Measurements from ENCODE around the gene MRGPRG.
A peak's percentile ranks its signal among the peaks of the same experiment; 100 is the strongest.

Gene MRGPRG

DNA sequence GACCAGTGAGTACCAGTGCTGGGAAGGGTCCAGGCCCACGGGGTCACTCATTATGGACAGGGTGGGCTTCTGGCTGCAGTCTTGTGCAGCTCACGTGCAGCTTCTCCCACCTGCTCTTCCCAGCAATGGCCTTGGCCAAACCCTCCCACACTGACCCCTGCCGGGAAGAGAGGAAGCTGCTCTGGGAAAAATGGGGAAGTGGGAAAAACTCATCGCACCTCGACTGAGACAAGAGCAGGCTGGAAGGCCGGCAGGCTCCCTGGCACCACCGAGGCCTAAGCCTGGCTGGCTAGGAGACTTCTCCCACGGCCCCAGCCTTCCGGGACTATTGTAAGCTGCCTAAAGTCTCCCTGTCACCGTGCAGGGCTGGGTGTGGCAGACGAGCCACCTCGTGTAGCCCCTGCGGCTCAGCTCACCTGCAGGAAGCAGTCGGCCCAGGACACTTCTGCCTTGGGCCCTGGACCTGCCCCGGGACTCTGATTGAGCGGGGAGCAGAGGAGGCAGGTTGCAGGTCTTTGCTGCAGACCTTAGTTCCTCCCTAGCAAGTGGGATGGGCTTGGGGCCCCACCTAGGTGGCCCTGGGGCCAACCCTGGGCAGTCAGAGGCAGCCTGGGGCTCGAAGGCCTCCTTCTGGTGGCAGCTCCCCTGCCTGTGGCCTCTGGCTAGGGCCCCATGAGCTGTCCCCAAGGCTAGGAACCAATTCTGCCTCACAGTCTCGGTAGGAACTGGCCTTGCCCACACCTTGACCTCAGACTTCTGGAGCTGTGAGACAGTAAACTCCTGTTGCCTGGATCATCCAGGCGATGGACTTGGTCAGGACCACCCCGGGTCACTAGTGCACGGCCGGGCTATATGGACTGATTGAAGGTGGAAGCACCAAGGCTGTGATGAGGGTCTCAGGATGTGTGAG is 23.1 kb downstream of the MRGPRG start:
- DNase-seq (ENCODE audit: low read depth, low spot score) = no peak

DNA sequence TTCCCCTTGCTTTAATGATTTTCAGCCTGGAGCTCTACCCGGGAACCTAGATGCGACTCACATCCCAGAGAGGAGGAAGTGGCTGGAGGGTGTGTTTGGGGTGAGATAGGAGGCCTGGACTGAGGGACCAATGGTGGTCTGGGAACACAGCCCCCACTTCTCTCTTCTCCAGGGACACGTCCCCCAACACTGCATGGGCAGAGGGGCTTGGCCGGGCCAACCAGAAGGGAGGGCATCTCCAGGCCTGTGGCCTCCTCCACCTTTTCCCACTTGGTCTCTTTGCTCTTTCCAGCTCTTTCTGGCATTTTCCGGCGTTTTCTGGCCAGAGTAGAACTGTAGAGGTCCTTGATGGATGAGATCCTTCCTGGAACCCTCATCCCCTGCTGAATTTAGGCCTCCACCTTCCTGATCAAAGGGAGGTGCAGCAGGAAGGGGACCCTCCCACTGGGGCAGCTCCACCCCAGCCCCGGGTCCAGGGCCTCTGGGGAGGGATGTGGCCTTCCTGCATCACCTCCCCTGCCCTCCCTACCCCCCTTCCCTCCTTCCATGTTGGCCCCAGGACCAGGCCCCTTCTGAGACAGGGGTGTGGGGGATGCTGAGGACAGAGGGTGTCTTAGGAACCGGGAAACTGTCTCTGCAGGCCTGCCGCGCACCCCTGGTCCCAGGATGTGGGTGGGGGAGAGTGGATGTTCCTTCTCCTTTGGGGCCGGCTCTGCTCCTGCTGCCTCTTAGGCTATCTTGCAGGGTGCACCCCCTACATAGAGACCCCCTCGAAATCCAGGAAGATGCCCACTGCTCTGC is 24.4 kb downstream of the MRGPRG start:
- no peak for DNase-seq (ENCODE audit: low read depth, low spot score)

DNA sequence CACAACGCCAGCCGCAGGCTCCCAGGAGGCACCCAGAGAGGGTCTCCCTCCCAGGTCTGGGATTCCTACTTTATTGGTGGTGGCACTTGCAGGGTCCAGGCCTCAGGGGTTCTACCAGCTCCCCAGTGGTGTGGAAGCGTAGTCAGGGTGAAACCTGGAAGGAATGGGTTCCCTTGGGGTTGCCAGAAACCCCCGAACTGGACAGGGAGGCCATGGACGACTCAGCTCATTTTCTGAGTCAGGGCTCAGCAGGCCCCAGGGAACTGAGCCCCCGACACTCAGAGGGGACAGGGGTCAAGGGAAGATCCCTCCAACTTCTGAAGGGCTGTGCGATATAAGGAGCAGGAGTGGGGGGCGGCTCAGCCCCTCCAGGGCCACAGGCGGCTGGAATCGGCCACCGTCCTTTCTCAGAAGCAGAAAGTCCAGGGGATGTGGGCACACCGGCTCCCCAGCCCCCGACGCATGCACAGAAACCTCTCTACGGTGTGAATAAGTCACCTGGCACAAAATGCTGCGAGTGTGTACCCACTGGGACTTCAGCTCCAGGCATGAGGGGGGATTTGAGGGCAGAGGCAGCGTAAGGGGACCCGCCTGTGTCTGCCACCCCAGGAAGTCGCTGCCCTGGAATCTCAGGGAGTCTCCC is 25.1 kb downstream of the MRGPRG start:
- DNase-seq (ENCODE audit: low read depth, low spot score) = no peak

DNA sequence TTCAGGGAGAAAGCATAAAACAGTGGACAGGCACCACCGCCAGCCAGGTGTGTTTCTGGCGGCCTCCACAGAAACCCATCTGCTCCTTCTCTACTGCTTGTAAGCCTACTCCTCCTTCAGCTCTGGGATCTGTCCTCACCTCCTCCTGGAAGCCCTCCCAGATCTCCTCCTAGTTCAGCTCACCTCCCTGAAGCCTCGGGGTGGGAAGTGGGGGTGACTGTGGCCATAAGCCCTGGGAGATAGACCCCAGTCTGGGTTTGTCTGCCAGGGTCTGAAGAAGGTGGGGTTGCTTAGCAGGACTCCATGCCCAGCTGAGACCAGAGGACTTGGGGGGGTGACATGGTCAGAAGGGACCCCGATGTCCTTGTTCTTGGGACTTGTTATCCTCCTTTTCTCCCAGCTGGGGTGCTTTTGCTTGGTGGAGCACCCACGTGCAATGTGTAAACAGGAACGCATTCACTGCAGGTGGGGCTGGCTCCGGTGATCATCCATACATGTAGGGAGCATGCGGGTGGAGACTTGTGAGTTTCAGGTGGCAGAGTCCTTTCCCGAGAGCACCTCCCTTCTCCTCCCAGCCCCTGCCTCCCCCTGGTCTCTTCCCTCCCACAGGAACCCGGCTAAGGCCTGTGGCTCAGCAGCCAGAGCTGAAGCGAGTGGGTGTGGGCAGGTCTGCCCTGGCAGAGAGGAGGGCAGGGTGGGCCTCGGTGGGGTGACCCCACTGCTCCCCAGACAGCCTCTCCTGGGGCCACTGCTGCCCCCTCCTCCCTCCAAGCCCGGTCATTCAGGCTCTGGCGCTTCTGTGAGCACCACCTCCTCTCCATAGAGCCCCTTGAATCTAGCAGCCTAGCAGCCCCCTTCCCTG is 25.9 kb downstream of the MRGPRG start:
- no peak for DNase-seq (ENCODE audit: low read depth, low spot score)

DNA sequence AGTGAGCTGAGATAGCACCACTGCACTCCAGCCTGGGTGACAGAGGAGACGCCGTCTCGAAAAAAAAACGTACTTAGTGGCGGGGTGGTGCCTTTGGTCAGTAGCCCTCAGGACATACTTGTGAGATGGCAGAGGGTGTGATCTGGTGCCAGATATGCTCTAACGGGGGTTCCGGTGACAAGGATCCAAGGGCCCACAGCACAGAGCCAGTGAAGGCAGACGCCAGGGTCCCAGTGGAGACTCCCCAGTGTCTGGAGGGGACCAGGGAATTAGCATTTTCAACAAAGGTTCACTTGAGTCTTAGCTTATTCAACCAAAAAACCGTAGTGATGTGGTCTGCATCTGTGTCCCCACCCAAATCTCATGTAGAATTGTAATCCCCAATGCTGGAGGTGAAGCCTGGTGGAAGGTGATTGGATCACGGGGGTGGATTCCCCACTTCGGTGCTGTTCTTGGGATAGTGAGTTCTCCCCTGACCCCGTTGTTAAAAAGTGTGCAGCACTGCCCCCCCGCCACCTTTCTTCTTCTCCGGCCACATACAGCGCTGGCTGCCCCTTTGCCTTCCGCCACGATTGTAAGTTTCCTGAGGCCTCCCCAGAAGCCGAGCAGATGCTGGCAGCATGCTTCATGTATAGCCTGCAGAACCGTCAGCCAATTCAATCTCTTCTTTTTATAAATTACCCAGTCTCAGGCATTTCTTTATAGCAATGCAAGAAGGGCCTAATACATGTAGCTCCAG is 26.9 kb downstream of the MRGPRG start:
- no peak for DNase-seq (ENCODE audit: low read depth, low spot score)

DNA sequence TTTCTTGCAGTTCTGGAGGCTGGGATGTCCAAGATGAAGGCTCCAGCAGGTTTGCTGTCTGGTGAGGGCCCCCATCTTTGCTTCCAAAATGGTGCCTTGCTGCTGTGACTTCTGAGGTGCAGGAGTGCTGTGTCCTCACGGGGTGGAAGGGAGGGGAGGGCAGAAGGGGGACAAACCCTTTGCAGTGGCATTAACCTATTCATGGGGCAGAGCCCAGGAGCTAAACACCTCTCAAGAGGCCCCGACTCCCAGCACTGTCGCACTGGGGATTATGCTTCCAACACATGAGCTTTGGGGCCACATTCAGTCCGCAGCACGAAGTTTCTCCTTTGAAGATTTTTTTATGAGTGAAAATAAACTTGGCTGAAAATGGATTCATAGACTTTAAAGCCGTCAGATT is 28.0 kb downstream of the MRGPRG start:
- DNase-seq (ENCODE audit: low read depth, low spot score) = no peak

DNA sequence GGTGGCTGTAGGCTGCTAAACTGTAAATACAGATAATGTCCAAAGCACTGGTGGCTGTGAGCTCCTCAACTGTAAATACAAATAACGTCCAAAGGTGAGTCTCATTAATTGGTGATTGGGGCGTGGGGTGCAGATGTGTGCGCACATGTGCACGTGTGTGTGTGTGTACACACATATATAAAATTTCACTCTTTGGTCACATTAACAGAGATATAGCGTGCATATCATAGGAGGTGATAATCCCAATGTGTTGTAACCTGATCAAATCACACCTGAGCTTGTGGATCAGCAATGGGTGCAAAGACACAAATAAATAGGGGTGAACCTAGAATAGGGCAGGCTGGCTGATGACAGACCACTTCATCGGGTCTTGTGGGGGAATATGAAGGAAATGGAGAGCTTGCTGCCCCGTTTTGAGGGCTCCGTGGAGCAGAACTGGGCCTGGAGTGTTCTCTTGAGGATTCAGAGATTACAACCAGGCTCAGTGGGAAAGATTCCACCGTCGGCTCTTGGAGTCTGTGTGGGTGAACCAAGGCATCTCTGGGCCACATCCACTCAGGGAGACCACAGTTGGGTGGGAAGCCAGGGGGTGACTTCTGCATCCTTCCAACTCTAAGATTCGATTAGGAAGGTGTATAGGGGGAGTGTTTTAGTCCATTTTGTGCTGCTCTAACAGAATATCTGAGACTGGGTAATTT is 28.6 kb downstream of the MRGPRG start:
- no peak for DNase-seq (ENCODE audit: low read depth, low spot score)

DNA sequence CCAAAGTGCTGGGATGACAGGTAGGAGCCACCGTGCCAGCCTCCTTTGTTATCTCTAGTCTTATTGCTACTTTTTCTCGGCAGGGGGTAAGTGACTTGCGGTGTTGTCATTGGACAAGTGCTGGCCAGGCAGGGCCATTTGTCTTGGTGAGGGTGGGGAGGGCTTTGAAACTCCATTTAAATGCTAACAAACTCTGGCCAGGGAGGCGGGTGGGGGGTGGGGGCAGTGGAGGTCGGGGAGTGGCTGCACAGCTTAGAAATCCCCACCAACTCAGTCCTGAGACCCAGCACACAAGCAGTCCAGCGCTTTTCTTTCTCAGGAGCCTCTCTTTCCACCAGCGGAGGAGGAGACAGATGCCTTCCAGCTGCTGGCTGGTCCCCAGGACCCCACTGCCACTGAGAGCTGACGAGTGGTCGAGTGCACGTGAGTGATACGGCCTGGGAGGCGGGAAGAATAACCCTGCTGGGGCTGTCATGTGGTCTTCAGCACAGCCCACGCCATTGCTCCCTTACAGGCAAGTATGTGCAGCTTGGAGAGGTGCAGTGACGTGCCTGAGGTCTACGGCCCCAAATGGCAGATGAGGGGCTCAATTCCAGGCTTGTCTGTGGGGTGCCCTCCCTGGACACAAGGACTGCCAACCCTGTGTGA is 29.3 kb downstream of the MRGPRG start:
- DNase-seq (ENCODE audit: low read depth, low spot score) = peak; percentile 76

DNA sequence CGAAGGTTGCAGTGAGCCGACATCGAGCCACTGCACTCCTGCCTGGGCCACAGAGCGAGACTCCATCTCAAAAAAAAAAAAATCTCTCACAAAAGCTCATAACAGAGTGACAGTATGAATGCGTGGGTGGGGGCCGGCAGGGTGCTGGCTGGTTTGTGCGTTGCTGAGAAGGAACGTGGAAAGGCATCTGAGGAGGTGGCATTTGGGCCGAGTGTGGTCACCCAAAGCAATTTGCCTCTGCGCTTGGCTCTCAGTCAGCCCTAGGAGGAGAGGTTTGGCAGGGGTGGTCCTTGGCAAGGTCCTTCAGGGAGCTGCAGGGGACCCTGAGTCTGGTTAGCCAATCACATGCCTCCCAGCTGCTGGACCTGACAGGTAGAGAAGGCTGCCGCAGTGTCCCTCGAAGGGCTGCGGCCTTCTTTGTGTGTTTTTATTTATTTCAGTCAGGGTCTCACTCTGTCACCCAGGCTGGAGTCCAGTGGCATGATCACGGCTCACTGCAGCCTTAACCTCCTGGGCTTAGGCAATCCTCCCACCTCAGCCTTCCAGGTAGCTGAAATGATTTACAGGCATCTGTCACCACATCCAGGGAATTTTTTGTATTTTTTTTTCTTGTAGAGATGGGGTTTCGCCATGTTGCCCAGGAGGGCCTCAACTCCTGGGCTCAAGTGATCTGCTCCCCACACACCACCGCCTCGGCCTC is 30.0 kb downstream of the MRGPRG start:
- no peak for DNase-seq (ENCODE audit: low read depth, low spot score)

DNA sequence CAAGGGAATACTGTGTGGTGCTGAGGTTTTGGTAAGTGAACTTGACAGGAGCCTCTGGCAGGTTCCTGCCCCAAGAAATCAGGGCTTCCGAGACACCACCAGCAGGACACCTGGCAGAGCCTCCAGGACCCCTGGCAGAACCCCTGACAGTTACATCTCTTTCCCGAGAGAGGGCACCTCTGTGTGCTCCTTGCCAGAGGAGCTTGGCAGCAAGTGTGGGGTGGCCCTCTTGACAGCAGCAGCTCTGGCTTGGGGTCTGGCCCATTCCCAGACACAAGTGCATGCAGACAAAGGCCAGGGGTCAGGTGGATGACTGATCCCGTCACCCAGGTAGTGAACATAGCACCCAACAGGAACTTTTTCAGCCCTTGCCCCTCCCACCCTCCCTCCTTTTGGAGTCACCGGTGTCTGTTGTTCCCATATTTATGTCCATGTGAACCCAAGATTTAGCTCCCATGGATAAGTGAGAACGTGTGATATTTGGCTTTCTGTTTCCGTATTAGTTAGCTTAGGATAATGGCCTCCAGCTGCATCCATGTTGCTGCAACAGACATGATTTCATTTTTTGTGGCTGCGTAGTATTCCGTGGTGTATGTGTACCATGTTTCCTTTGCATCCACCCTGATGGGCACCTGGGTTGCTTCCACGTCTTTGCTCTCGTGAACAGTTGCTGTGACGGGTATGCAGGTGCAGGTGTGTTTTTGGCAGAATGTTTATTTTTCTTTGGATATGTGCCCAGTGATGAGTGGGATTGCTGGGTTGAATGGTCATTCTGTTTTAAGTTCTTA is 32.3 kb downstream of the MRGPRG start:
- DNase-seq (ENCODE audit: low read depth, low spot score) = no peak

DNA sequence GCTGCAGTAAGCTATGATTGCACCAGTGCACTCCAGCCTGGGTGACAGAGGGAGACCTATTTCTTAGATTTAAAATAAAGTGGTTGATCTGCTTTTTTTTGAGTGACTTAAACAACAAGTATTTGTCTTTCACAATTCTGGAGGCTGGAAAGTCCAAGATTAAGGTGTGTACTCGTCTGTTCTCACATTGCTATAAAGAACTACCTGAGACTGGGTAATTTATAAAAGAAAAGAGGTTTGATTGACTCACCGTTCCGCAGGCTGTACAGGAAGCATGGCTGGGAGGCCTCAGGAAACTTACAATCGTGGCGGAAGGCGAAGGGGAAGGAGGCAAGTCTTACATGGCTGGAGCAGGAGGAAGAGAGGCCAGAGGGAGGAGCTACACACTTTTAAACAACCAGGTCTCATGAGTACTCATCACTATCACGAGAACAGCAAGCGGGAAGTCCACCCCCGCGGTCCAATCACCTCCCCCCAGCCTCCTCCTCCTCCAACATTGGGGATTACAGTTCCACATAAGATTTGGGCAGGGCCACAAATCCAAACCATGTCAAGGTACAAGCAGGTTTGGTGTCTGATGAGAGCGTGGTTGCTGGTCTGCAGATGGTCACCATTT is 33.8 kb downstream of the MRGPRG start:
- DNase-seq (ENCODE audit: low read depth, low spot score) = no peak

DNA sequence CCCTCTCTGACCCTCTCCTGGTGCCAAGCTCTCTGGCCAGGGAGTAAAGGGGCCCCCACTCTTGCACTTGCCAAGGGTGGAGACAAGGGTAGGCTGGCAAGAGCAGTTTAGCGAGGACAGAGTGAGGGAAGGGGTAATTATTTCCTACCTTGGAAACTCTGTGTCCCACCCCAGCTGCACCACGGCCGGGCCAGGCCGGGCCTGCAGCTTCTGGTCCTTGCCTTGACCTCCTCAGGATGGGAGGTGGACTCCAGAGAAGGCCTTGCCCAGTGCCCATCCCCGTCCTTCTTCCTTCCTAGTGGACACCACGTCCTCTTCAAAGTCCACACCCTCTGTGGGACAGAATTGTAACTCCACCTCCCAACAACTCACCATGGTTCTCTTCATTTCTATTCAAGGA is 35.1 kb downstream of the MRGPRG start:
- no peak for DNase-seq (ENCODE audit: low read depth, low spot score)

DNA sequence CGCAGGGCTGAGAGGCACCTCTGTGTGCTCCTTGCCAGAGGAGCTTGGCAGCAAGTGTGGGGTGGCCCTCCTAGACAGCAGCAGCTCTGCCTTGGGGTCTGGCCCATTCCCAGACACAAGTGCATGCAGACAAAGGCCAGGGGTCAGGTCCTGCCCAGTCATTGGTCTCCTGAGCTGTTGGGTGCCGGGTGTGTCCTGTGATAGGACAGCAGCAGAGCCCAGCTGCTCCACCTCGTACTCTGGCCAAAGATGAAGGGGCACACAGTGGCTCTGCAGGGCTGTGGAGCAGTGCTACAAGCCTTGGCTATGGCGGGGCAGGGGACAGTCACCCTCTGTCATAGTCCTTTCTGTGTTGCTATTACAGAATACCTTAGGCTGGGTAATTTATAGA is 36.2 kb downstream of the MRGPRG start:
- DNase-seq (ENCODE audit: low read depth, low spot score) = no peak

DNA sequence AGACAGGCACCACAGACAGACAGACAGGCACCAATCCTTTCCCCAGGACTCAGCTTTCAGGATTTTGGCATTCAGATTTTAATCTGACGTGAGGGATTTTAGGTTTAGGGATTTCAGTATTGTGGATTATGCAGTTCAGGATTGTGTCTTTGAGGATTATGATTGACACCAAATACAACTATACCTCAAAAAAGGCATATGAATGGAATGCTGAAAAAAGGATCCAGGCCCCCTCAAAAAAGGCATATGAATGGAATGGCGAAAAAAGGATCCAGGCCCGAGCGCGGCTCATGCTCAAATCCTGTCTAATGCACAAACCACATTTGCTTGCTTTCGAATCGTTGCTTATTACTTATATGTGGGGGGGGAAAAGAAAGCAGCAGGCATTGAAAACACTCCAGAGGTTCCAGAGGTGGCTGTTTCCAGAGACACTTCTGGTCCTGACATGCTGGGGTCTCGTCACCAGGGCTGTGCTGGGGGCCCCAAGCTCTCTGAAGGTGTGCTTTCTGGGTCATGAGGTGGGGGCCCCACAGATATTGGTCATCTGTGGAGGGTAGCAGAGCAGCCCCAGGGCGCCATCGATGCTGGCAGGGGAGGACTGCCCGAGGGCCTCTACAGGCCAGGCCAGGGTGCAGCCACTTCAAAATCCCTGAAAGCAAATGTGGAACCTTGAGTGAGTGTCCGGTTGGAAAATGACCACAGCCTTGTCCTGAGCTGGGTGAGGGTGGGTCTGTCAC is 36.7 kb downstream of the MRGPRG start:
- DNase-seq (ENCODE audit: low read depth, low spot score) = no peak

DNA sequence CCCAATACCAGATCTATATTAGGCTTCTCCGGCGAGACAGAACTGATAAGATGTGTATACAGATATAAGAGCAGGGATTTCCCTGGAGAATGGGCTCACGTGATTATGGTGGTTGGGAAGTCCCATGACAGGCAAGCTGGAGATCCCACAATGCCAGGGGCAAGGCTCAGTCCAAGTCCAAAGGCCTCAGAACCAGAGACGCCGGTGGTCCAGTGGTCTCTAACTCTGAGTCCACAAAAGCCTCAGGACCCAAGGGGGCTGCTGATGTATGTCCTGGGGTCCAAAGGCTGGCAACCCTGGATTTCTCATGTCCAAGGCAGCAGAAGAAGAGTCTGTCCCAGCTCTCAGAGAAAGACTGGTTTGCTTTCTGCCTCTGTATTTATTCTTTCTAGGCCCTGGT is 37.7 kb downstream of the MRGPRG start:
- DNase-seq (ENCODE audit: low read depth, low spot score) = no peak

DNA sequence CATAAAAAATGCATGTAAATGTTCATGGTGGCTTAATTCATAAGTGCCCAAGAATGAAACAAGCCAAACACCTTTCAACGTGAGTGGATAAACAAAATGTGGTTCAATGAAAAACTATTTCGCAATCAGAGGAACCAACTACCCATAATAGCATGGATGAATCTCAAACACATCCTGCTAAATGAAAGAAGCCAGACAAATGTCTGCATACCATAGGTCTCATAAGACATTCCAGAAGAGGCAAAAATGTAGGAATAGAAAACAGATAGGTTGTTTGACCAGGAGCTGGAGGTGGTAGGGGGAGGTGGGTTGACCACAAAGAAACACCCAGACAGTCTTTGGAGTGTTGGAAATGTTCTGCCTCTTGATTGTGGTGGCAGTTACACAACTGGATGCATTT is 40.3 kb downstream of the MRGPRG start:
- DNase-seq (ENCODE audit: low read depth, low spot score) = no peak

DNA sequence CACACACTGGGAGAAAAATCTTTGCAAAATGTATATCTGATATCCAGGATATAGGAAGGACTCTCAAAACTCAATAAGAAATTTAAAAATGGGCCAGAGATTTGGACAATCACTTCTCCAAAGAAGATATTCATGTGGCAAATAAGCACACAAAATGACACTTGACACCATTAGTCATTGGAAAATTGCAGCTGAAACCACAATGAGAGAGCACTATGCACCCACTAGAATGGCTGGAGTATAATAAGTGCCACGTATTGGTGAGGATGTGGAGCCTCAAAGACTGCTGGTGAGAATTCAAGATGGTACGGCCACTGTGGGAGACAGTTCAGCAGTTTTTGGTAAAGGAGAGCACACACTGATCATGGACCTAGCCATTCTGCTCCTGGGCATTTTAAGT is 40.7 kb downstream of the MRGPRG start:
- DNase-seq (ENCODE audit: low read depth, low spot score) = no peak

Data from iPS DF 19.7 (cell line).